Activated B cell treated with CpG ODN at 0.5 μM for 24 hours (primary cell): Measurements from ENCODE around the gene CILP. TPM values are rescaled to one million over a fixed set of nuclear protein-coding genes. Genes with fewer than 3 reads are reported as not detected.

Source experiments
- ATAC-seq: fragments of 200-7000 bp; cut with Tn5 transposase; one replicate; pipeline ENCODE4 v1.10.0; 2021; ENCODE audit warnings: low read depth, mild to moderate bottlenecking, moderate library complexity
- CTCF ChIA-PET: fragments of 350-600 bp; sonication (Branson Sonifier 250); formaldehyde crosslinking; loops from one replicate; lab custom pipeline; 2021; ENCODE audit warnings: antibody characterized with exemption; lab: Charles Lee
- POLR2A ChIA-PET: fragments of 350-600 bp; sonication (Branson Sonifier 250); formaldehyde crosslinking; loops from one replicate; lab custom pipeline; 2021; ENCODE audit warnings: antibody characterized with exemption; lab: Charles Lee
- DNase-seq: peaks from one replicate; pipeline ENCODE4 v3.0.0; 2022
- H3K27ac Mint-ChIP-seq: one replicate; pipeline ENCODE4 v1.8.0; 2020; ENCODE audit warnings: mixed read lengths
- H3K27me3 Mint-ChIP-seq: one replicate; pipeline ENCODE4 v1.8.0; 2021; ENCODE audit warnings: mixed read lengths
- H3K36me3 Mint-ChIP-seq: one replicate; pipeline ENCODE4 v1.8.0; 2021; ENCODE audit warnings: low read depth, mixed read lengths
- H3K4me1 Mint-ChIP-seq: one replicate; pipeline ENCODE4 v1.8.0; 2021; ENCODE audit warnings: mixed read lengths
- H3K4me3 Mint-ChIP-seq: one replicate; pipeline ENCODE4 v1.8.0; 2020; ENCODE audit warnings: mild to moderate bottlenecking, mixed read lengths
- H3K9me3 Mint-ChIP-seq: one replicate; pipeline ENCODE4 v1.8.0; 2020; ENCODE audit warnings: mixed read lengths
- intact Hi-C: fragments of 100-400 bp; cut with micrococcal nuclease; formaldehyde crosslinking; loops from one replicate; pipeline ENCODE4 v1.15.1; 2024
- total RNA-seq: library from RNA; stranded (reverse); gene quantifications from 2 replicates; pipeline ENCODE4 v1.2.3, GENCODE V29; 2022
- TF ChIP-seq, protein P1 (sequence below): fragments of 200-600 bp; IDR thresholded peaks from one replicate; pipeline ENCODE4 v1.8.0; 2022; ENCODE audit warnings: antibody characterized with exemption, mild to moderate bottlenecking

Gene CILP, protein sequence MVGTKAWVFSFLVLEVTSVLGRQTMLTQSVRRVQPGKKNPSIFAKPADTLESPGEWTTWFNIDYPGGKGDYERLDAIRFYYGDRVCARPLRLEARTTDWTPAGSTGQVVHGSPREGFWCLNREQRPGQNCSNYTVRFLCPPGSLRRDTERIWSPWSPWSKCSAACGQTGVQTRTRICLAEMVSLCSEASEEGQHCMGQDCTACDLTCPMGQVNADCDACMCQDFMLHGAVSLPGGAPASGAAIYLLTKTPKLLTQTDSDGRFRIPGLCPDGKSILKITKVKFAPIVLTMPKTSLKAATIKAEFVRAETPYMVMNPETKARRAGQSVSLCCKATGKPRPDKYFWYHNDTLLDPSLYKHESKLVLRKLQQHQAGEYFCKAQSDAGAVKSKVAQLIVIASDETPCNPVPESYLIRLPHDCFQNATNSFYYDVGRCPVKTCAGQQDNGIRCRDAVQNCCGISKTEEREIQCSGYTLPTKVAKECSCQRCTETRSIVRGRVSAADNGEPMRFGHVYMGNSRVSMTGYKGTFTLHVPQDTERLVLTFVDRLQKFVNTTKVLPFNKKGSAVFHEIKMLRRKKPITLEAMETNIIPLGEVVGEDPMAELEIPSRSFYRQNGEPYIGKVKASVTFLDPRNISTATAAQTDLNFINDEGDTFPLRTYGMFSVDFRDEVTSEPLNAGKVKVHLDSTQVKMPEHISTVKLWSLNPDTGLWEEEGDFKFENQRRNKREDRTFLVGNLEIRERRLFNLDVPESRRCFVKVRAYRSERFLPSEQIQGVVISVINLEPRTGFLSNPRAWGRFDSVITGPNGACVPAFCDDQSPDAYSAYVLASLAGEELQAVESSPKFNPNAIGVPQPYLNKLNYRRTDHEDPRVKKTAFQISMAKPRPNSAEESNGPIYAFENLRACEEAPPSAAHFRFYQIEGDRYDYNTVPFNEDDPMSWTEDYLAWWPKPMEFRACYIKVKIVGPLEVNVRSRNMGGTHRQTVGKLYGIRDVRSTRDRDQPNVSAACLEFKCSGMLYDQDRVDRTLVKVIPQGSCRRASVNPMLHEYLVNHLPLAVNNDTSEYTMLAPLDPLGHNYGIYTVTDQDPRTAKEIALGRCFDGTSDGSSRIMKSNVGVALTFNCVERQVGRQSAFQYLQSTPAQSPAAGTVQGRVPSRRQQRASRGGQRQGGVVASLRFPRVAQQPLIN
- 0.10 and 0.18 TPM in 2 replicates for total RNA-seq

DNA sequence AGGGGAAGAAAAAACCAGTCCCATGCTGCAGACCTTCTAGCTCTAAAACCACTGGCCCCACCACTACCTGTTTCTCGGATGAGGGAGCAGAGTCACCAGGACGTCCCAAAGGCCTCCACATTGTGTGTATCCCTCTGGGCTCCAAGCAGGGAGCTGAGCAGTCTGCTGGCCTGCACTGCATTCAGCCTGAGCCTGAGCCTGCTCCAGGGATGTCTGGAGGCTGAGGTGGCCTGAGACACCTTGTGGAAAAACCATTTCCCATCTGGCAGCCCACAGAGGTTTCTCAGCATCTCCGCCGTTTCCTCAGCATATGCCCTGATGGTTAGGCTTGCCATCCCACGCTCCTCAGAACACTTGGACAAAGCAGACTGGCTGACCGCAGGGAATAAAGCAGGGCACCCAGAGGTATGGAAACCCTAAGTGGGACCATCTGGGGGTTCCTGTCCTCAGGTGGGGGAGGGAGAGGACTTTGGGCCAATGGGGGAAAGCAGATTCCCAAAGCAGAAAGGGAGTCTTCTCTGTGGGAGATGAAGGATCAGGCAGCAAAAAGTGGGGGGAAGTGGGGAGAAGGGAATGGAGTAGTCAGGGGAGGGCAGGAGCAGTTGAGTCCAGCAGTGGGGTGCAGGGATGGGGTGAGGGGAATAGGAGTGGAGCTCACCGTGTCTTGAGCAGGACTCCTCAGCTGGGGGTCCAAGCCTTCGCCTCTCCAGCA is at the start of gene CILP:
Gene CILP (minus strand): TSS at position 704 of the 712 bp plus-strand sequence. CDS start 1,718 bp downstream, outside the sequence.
- peaks cover 4% of the 10 kb centered on the region for H3K27me3 Mint-ChIP-seq
- DNase-seq (no peak), ATAC-seq (no peak)
- ChIA-PET POLR2A (no interaction called here), CTCF (no interaction called here)
- H3K4me3 Mint-ChIP-seq = no peak within 1 kb of the TSS
- TF ChIP-seq, protein P1, sequence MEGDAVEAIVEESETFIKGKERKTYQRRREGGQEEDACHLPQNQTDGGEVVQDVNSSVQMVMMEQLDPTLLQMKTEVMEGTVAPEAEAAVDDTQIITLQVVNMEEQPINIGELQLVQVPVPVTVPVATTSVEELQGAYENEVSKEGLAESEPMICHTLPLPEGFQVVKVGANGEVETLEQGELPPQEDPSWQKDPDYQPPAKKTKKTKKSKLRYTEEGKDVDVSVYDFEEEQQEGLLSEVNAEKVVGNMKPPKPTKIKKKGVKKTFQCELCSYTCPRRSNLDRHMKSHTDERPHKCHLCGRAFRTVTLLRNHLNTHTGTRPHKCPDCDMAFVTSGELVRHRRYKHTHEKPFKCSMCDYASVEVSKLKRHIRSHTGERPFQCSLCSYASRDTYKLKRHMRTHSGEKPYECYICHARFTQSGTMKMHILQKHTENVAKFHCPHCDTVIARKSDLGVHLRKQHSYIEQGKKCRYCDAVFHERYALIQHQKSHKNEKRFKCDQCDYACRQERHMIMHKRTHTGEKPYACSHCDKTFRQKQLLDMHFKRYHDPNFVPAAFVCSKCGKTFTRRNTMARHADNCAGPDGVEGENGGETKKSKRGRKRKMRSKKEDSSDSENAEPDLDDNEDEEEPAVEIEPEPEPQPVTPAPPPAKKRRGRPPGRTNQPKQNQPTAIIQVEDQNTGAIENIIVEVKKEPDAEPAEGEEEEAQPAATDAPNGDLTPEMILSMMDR = no peak
- H3K9me3 Mint-ChIP-seq = no peaks in the 10 kb centered on the region
- no peaks in the 10 kb centered on the region for H3K36me3 Mint-ChIP-seq
- H3K27ac Mint-ChIP-seq = no peak within 1 kb of the TSS
- H3K4me1 Mint-ChIP-seq = no peaks in the 10 kb centered on the region
- intact Hi-C loops = no loop called here

DNA sequence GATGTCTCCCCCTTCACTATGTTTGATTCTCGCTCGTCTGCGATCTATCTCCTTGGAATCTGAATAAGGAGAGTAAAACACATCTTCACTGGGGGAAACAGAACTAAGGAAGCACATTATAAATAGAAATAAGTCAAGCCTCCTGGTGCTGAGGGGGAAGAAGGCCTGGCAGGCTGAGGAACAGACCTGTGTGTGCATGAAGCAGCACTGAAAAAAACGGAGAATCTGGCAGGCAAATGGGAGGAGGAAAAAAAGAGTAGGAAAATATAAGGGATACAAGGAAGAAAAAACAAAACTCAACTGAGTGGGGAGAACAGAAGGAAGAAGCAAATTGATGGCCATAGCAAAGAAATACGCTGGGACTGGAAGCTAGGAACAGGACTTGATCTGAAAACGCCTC is 49.7 kb upstream of the CILP start:
- H3K27ac Mint-ChIP-seq = no peak overlapping the region
- H3K36me3 Mint-ChIP-seq = peaks cover 68% of the 10 kb centered on the region

DNA sequence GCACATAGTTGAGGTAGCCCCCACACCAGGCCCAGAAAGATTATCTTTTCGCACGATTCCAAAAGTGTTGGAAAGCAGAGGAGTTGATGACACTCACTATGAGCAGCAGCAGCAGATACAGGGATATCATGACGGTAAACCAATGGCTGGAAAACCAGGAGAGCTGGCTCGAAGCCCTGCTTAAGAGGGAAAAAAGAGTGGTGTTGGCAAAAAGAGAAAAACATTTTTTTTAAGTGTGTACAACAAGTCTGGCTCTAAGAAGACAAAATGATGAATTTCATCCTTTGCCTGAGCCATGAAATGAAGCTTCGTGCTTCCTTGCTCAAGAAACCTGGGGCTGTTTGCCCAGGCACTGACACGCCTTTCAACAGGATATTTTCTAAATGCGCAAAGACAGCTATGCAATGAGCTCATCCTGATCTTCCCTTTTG is 48.1 kb upstream of the CILP start:
- Mint-ChIP-seq H3K36me3 (peaks cover 75% of the 10 kb centered on the region), H3K9me3 (no peaks in the 10 kb centered on the region), H3K27me3 (no peaks in the 10 kb centered on the region), H3K27ac (no peak overlapping the region), H3K4me1 (no peaks in the 10 kb centered on the region), H3K4me3 (no peak overlapping the region)
- TF ChIP-seq, protein P1 = no peak
- intact Hi-C loops = no loop called here
- no peak for DNase-seq
- ChIA-PET POLR2A (no interaction called here), CTCF (no interaction called here)
- ATAC-seq = no peak

More for the DNA sequence above, 49.7 kb upstream of the CILP start:
- DNase-seq = no peak
- CTCF ChIA-PET = no interaction called here
- Mint-ChIP-seq H3K9me3 (no peaks in the 10 kb centered on the region), H3K4me3 (no peak overlapping the region), H3K4me1 (no peaks in the 10 kb centered on the region), H3K27me3 (no peaks in the 10 kb centered on the region)
- TF ChIP-seq, protein P1 = no peak
- POLR2A ChIA-PET = no interaction called here
- no peak for ATAC-seq
- intact Hi-C loops = no loop called here

DNA sequence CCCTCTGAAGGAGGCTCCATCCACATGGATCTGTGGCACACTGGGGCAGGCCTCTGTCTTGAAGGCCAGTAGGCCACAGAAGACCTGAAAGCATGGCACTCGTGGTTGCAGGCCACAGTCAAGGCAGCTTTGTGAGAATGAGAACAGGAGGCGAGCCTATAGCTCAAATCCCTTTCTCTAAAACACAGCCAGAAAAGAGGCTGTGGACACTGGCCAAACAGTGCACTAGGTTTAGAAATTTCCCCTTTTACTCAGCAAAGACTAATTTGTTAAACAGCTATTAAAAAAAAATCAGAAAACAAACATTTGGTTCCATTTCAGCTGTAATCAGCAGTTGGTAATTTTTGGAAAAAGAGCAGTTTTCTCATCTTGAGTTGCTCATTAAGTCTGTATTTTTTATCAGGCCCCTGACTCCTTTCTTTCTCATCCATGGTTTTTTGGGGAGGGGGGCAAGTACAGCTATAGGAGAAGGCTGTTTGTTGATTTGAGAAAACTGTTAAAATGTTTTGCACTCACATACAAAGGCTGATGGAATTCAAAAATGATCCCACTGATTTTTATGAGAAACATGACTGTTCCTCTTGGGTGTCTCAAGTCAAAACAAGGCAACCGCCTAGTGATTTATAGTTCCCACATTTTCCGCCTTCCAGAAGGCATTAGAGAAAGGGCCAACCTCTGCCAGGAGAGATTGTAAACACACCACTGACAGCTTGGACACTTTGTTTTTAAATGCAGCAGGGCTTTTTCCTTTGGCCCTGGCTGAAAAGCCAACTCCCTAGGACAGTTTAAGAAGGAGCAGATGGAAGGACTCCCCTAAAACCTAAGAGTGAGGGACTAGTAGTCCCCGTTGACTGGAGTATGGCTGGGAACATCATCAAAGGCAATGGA is 47.3 kb upstream of the CILP start:
- Mint-ChIP-seq H3K4me1 (no peaks in the 10 kb centered on the region), H3K4me3 (no peak overlapping the region), H3K27ac (no peak overlapping the region), H3K27me3 (no peaks in the 10 kb centered on the region), H3K9me3 (no peaks in the 10 kb centered on the region), H3K36me3 (peaks cover 79% of the 10 kb centered on the region)
- ChIA-PET CTCF (no interaction called here), POLR2A (interaction anchor here (0.6 kb wide), 1 partner anchor 510 kb away, joined by 4 read pairs; no protein-coding TSS in a partner anchor)
- ATAC-seq = no peak
- intact Hi-C loops = no loop called here
- TF ChIP-seq, protein P1 = no peak
- no peak for DNase-seq
